RWPE2 (cell line): ENCODE results near the gene WDFY2.
A peak's percentile ranks its signal among the peaks of the same experiment; 100 is the strongest.

ENCODE experiments used
- ATAC-seq: fragments of 200-7000 bp; cut with Tn5 transposase; 3 replicates; pipeline ENCODE4 v1.9.1; 2021; ENCODE audit warnings: low read depth
- DNase-seq: peaks from one replicate; pipeline ENCODE4 v3.0.0-alpha.2; 2020; ENCODE audit warnings: low spot score
- H3K27ac ChIP-seq: fragments of 450-650 bp; 2 replicates; pipeline ENCODE4 v1.5.1; 2017; ENCODE audit warnings: mild to moderate bottlenecking; ENCODE audit not compliant: poor library complexity, severe bottlenecking
- H3K27me3 ChIP-seq: fragments of 250-450 bp; sonication (Bioruptor Pico); 2 replicates; pipeline ENCODE4 v1.5.1; 2021; ENCODE audit warnings: mild to moderate bottlenecking, moderate library complexity; ENCODE audit not compliant: insufficient read depth, poor library complexity, severe bottlenecking
- H3K36me3 ChIP-seq: fragments of 250-450 bp; sonication (Bioruptor Pico); 2 replicates; pipeline ENCODE4 v1.5.1; 2020; ENCODE audit warnings: low read depth, mild to moderate bottlenecking, moderate library complexity
- H3K4me1 ChIP-seq: fragments of 250-450 bp; sonication (Bioruptor Pico); 2 replicates; pipeline ENCODE4 v1.5.1; 2021; ENCODE audit warnings: mild to moderate bottlenecking, moderate library complexity; ENCODE audit not compliant: insufficient read depth, poor library complexity, severe bottlenecking
- H3K4me3 ChIP-seq: fragments of 250-450 bp; sonication (Bioruptor Pico); 2 replicates; pipeline ENCODE4 v1.5.1; 2021; ENCODE audit warnings: mild to moderate bottlenecking, moderate library complexity; ENCODE audit not compliant: severe bottlenecking
- H3K9me3 ChIP-seq: fragments of 250-450 bp; sonication (Bioruptor Pico); 2 replicates; pipeline ENCODE4 v1.5.1; 2021; ENCODE audit warnings: mild to moderate bottlenecking, moderate library complexity; ENCODE audit not compliant: severe bottlenecking
- CTCF ChIP-seq: fragments of 450-650 bp; IDR thresholded peaks from one replicate; pipeline ENCODE4 v1.5.1; 2017; ENCODE audit warnings: mild to moderate bottlenecking, moderate library complexity; ENCODE audit not compliant: poor library complexity, severe bottlenecking

Gene WDFY2

DNA sequence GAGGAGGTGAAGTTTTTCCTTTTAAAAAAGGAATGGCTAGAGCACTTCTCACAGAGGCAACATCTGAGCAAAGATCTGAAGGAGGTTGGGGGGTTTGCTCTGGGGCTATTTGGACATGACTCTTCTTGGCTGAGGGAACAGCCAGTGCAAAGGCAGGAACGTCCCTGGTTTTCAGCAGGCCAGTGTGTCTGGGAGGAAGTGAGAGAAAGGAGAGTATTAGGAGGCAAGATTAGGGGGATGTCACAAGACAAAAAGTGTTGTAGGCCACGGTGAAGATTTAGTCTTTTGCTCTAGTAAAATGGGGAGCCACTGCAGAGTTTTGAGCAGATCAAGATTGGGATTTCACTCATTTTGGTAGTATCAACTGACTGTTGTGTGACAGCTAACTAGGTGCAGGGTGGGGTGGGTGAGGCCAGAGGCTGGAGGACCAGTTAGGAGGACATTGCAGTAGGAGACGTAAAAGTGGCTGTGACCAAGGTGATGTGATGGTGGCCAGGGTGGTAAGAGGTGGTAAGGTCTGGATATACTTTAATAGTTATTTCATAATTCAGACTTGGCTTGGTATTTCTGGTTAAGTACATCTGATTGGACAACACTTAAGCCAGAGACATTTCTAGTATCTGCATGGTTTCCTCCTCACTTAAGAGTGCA lies 40.6 kb downstream of the WDFY2 start:
- Histone ChIP-seq H3K9me3 (no peaks in the 10 kb centered on the region), H3K4me1 (peaks cover 41% of the 10 kb centered on the region), H3K27me3 (no peaks in the 10 kb centered on the region), H3K27ac (peak overlapping the region; percentile 48), H3K36me3 (peaks cover 4% of the 10 kb centered on the region; the same call in 1 of the 2 replicates), H3K4me3 (no peak overlapping the region)
- DNase-seq (no peak), ATAC-seq (no peak)
- TF ChIP-seq CTCF, result no peak

DNA sequence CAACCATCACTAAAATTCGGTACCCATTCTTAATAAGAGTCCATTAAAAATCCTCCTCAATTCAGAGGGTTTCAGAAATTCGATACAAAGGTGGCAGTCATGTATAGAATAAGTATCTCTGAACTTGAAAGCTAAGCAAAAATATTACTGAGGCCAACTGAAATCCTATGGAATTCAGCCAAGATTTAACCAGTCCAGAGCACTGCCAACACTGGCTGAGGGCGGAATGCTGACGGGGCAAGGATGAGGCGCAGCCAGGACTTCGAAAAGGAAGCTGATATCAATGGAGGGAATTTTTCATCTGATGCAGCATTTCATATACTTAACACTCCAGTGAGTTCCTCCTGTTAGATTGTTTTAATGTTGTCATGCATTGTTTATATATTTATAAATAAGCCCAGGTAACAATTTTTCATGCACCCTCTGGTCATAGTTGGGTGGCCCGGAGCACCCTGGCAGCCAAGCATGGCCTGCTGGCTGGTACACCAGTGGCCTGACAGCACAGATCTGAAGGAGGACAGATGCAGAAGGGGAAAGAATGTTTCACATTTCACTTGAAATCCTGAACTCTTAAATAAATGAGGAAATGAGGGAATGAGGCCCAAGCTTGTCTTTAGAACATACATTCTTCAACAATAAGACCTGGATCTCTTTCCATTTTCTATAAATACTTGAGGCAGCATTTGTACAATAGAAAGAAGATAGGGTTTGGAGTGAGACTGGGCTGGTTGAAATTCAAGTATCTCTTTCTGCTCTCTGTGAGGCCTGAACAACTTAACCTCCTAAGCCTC lies 41.5 kb downstream of the WDFY2 start:
- peak overlapping the region; percentile 48 for H3K27ac ChIP-seq
- H3K4me1 ChIP-seq, result peaks cover 49% of the 10 kb centered on the region
- peaks cover 4% of the 10 kb centered on the region; the same call in 1 of the 2 replicates for H3K36me3 ChIP-seq
- no peak overlapping the region for H3K4me3 ChIP-seq
- TF ChIP-seq CTCF, result no peak
- H3K9me3 ChIP-seq, result no peaks in the 10 kb centered on the region
- ATAC-seq, result peak; percentile 74
- DNase-seq, result no peak
- no peaks in the 10 kb centered on the region for H3K27me3 ChIP-seq

GRCh38 chr13:51626749-51627148 lies 42.5 kb downstream of the WDFY2 start:
- H3K4me3 ChIP-seq, result no peak overlapping the region
- H3K9me3 ChIP-seq, result no peaks in the 10 kb centered on the region
- H3K27ac ChIP-seq, result peak overlapping the region; percentile 48
- H3K36me3 ChIP-seq, result peaks cover 8% of the 10 kb centered on the region
- no peaks in the 10 kb centered on the region for H3K27me3 ChIP-seq
- H3K4me1 ChIP-seq, result peaks cover 59% of the 10 kb centered on the region
- no peak for TF ChIP-seq CTCF
- no peak for DNase-seq
- no peak for ATAC-seq

DNA sequence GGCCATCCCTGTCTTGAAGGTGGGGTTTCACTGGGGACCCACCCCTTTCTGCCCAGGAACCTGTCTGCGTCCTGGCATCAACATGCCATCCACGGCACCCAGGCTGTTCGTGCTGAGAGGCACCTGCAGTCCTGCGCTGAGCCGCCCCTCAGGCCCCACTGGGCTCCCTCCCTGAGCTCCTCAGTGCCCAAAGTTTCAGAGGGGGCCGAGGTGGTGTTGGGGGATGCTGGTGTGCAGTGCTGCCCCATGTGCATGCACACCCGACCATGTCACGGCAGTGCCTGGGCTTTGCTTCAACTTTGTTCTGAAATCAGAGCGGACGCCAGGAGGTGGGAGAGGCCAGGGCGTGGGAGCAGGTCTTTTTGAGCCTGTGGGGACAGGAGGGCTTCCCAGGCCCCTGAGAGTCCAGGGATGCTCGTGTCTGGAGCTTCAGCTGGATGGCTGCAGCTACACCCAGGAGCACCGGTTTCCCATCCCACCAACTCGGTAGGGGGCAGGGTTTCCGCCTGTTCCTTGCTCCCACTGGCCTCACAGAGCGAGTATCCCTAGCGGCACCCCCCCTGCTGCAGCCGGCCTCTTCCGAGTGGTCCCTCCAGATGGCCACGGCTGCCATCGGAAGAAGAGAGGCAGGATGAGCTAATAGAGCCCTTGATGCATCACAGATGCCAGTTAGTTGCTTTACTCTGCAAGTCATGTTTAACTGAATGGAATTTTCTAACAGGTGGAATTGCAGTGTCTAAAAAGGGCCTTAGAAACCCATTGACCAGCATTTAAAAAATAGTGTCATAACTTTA lies 44.0 kb downstream of the WDFY2 start:
- Histone ChIP-seq H3K4me3 (no peak overlapping the region), H3K36me3 (peaks cover 9% of the 10 kb centered on the region), H3K9me3 (no peaks in the 10 kb centered on the region), H3K4me1 (peaks cover 71% of the 10 kb centered on the region), H3K27me3 (no peaks in the 10 kb centered on the region), H3K27ac (peak overlapping the region; percentile 99)
- ATAC-seq (no peak), DNase-seq (no peak)
- no peak for TF ChIP-seq CTCF
